SU-DHL-6 (cell line): Measurements from ENCODE around the gene CALML4.

Source experiments
- H2AFZ ChIP-seq: fragments of 200-600 bp; sonication (generic); 2 replicates; pipeline ENCODE4 v1.6.1; 2014; ENCODE audit warnings: low read depth, mild to moderate bottlenecking, moderate library complexity, mixed read lengths, antibody characterized with exemption, low read length; ENCODE audit not compliant: severe bottlenecking
- H3F3A ChIP-seq: fragments of 200-600 bp; shearing (Covaris generic); 2 replicates; pipeline ENCODE4 v1.6.0; 2016; ENCODE audit warnings: antibody characterized with exemption, mild to moderate bottlenecking; ENCODE audit not compliant: insufficient read depth
- H3K27ac ChIP-seq: fragments of 200-600 bp; sonication (generic); 2 replicates; pipeline ENCODE4 v1.5.1; 2016; ENCODE audit warnings: low read depth, mild to moderate bottlenecking, low read length, moderate library complexity, mixed read lengths
- H3K27me3 ChIP-seq: fragments of 200-600 bp; sonication (generic), shearing (Covaris generic); 2 replicates; pipeline ENCODE4 v1.6.0; 2014; ENCODE audit warnings: mild to moderate bottlenecking, low read length
- H3K36me3 ChIP-seq: fragments of 200-600 bp; sonication (generic); 2 replicates; pipeline ENCODE4 v1.6.1; 2014; ENCODE audit warnings: mild to moderate bottlenecking, low read length, mixed read lengths
- H3K4me2 ChIP-seq: fragments of 300-600, 200-600 bp; shearing (Covaris generic), sonication (generic); 2 replicates; pipeline ENCODE4 v1.6.0; 2014; ENCODE audit warnings: low read length, low read depth, mild to moderate bottlenecking; ENCODE audit not compliant: poor library complexity, severe bottlenecking
- H3K4me3 ChIP-seq: fragments of 200-600 bp; sonication (generic); 2 replicates; pipeline ENCODE4 v1.5.1; 2014; ENCODE audit warnings: antibody characterized with exemption, low read length, mild to moderate bottlenecking, mixed read lengths; ENCODE audit not compliant: insufficient read depth, poor library complexity, severe bottlenecking
- H3K79me2 ChIP-seq: fragments of 200-600 bp; sonication (generic); 2 replicates; pipeline ENCODE4 v1.6.1; 2014; ENCODE audit warnings: mild to moderate bottlenecking, low read length, moderate library complexity; ENCODE audit not compliant: insufficient read depth
- H3K9ac ChIP-seq: fragments of 200-600 bp; sonication (generic); 2 replicates; pipeline ENCODE4 v1.7.0; 2014; ENCODE audit warnings: mild to moderate bottlenecking, low read length
- H3K9me2 ChIP-seq: fragments of 200-600 bp; sonication (generic); replicated peaks from 2 replicates; pipeline ENCODE4 v1.6.1; 2014; ENCODE audit warnings: low read length; ENCODE audit not compliant: insufficient read depth
- H3K9me3 ChIP-seq: fragments of 200-600 bp; sonication (generic); 2 replicates; pipeline ENCODE4 v1.6.1; 2014; ENCODE audit warnings: low read length, mixed read lengths; ENCODE audit not compliant: insufficient read depth
- H4K20me1 ChIP-seq: fragments of 200-600 bp; sonication (generic); 2 replicates; pipeline ENCODE4 v1.6.1; 2014; ENCODE audit warnings: low read depth, mild to moderate bottlenecking, antibody characterized with exemption, low read length, moderate library complexity, mixed read lengths
- EZH2phosphoT487 ChIP-seq: fragments of 200-600 bp; sonication (generic), shearing (Covaris generic); conservative IDR thresholded peaks from 2 replicates; pipeline ENCODE4 v1.6.1; 2018; ENCODE audit warnings: mild to moderate bottlenecking, antibody characterized with exemption, low read length, moderate library complexity, mixed read lengths
- TF ChIP-seq, protein P1 (sequence below): fragments of 200-600 bp; sonication (generic); IDR thresholded peaks from one replicate; pipeline ENCODE4 v1.5.1; 2017; ENCODE audit warnings: antibody characterized with exemption, mild to moderate bottlenecking, low read length, moderate library complexity; ENCODE audit not compliant: insufficient read depth, poor library complexity, severe bottlenecking

Gene CALML4

DNA sequence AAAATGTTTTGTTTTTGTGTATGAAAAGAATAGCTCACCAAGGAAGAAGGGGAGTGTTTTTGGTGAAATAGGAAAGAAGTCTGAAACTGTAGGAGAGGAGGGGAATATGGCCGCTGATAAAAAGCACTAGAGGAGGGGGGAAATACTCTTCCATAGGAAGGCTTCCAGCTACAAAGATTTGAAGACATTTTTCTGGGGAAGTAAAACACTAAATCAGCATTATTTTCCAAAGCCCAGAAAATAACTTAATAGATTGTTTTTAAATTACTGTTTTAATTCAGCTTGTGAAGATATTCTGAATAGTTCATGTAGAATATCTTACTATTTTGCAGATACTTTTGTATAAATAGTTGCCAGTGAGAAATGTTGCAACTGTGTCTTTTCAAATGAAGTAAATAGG, 54.9 kb downstream of the CALML4 start:
- H3K36me3 ChIP-seq: peaks cover 38% of the 10 kb centered on the region
- H3K9me3 ChIP-seq: no peaks in the 10 kb centered on the region
- H3K27me3 ChIP-seq: no peaks in the 10 kb centered on the region
- H3K9ac ChIP-seq: no peak overlapping the region
- no peak overlapping the region for H3K4me2 ChIP-seq
- no peak overlapping the region for H3K27ac ChIP-seq
- no peaks in the 10 kb centered on the region for H3K9me2 ChIP-seq
- peaks cover 19% of the 10 kb centered on the region; the same call in 1 of the 2 replicates for H3F3A ChIP-seq
- H3K4me3 ChIP-seq: no peak overlapping the region
- H4K20me1 ChIP-seq: no peaks in the 10 kb centered on the region
- H2AFZ ChIP-seq: no peak overlapping the region
- 0 out of 2 replicates have a peak, but pooled peaks cover 6% of the 10 kb centered on the region for H3K79me2 ChIP-seq
- TF ChIP-seq, protein P1, sequence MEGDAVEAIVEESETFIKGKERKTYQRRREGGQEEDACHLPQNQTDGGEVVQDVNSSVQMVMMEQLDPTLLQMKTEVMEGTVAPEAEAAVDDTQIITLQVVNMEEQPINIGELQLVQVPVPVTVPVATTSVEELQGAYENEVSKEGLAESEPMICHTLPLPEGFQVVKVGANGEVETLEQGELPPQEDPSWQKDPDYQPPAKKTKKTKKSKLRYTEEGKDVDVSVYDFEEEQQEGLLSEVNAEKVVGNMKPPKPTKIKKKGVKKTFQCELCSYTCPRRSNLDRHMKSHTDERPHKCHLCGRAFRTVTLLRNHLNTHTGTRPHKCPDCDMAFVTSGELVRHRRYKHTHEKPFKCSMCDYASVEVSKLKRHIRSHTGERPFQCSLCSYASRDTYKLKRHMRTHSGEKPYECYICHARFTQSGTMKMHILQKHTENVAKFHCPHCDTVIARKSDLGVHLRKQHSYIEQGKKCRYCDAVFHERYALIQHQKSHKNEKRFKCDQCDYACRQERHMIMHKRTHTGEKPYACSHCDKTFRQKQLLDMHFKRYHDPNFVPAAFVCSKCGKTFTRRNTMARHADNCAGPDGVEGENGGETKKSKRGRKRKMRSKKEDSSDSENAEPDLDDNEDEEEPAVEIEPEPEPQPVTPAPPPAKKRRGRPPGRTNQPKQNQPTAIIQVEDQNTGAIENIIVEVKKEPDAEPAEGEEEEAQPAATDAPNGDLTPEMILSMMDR: no peak
- no peak for TF ChIP-seq EZH2phosphoT487

DNA sequence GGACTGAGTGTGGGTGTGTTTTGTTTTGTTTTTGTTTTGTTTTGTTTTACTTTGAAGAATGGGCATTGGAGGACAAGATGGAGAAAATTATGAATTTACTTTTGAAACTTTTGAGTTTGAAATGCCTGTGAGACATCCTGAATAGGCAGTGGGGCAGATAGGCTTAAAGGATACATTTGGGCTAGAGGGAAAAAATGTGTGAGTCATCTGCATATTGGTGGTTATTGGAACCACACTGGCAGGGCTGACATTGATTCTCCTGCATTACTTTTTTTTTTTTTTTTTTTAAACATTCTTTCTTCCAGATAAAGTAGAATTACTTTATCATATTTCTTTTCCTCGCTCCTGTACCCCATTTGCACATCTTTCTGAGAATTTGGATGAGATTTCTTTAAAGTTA, 56.1 kb downstream of the CALML4 start:
- Histone ChIP-seq H3K27ac (no peak overlapping the region), H3K79me2 (0 out of 2 replicates have a peak, but pooled peaks cover 5% of the 10 kb centered on the region), H3K4me2 (no peak overlapping the region), H2AFZ (no peak overlapping the region), H3K36me3 (peaks cover 42% of the 10 kb centered on the region), H3K27me3 (no peaks in the 10 kb centered on the region), H3K9ac (no peak overlapping the region), H3K4me3 (no peak overlapping the region), H4K20me1 (no peaks in the 10 kb centered on the region), H3K9me2 (no peaks in the 10 kb centered on the region), H3F3A (peaks cover 14% of the 10 kb centered on the region; the same call in 1 of the 2 replicates), H3K9me3 (no peaks in the 10 kb centered on the region)
- TF ChIP-seq, protein P1: no peak
- no peak for TF ChIP-seq EZH2phosphoT487

DNA sequence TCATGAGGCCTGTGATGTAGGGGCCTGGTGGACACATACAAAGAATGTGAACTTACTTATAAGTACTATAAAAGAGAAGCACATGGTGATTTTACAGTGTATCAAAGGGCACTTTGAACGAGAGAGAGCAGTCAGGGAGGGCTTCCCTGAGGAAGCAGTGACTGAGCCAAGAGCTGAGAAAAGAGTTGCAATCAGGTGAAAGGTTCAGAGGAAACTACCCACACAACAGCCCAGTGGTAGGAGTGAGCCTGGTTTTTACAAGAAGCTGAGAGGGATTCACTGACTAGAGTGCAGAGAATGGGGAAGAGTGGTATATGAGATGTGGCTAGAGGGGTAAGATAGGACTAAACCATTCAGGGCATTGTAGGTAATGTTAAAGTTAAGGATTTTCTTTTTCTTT, 57.1 kb downstream of the CALML4 start:
- peaks cover 36% of the 10 kb centered on the region for H3K36me3 ChIP-seq
- peaks cover 5% of the 10 kb centered on the region; the same call in 1 of the 2 replicates for H3F3A ChIP-seq
- H3K4me2 ChIP-seq: no peak overlapping the region
- no peak overlapping the region for H3K27ac ChIP-seq
- no peak for TF ChIP-seq EZH2phosphoT487
- TF ChIP-seq, protein P1: no peak
- H2AFZ ChIP-seq: no peak overlapping the region
- H4K20me1 ChIP-seq: no peaks in the 10 kb centered on the region
- no peaks in the 10 kb centered on the region for H3K9me2 ChIP-seq
- H3K4me3 ChIP-seq: no peak overlapping the region
- H3K9me3 ChIP-seq: no peaks in the 10 kb centered on the region
- H3K27me3 ChIP-seq: no peaks in the 10 kb centered on the region
- H3K79me2 ChIP-seq: 0 out of 2 replicates have a peak, but pooled peaks cover 3% of the 10 kb centered on the region
- H3K9ac ChIP-seq: no peak overlapping the region
